ENCODE data around the gene SULT4A1.
"Not testable (repeated sequence)": the region's sequence is repeated elsewhere in the genome, so short reads cannot be mapped to it uniquely, and the experiment has no call there.

Gene SULT4A1

DNA sequence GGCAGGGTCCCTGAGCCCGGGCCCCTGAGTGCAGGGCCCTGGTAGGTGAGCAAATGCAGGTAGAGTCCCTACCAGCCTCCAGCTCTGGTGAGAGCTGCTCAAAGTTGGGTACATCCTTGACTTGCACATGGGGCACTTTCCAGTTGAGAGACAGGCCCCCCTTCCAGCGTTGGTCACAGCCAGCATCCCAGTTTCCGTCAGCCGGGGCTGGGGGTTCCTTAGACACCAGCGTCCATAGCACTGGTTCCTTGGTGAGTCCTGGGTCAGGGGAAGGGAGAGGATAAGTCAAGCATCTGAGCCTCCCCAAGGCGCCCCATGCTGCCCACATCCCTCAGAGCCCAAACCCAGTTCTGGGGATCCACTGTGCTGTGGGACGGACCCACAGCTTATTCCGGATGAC, 23.9 kb upstream of the SULT4A1 start:
- no peak for DNase-seq

DNA sequence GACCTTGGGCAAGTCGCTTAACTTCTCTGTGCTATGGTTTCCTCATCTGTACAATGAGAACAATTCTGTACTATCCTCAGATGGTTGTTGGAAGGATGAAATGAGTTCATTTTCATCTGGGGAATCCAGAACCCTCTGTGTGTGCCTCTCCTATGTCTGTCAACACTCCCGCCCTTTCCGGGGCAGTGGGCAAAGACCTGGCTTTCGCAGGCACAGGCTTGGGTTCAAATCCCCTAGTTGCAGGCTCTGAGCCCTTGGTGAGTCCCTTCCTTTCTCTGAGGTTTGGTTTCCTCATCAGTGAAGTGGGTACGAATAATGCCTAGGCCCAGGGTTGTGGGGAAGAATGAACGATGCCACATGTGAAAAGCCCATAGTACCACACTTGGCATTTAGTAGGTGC, 23.5 kb upstream of the SULT4A1 start:
- DNase-seq = no peak

DNA sequence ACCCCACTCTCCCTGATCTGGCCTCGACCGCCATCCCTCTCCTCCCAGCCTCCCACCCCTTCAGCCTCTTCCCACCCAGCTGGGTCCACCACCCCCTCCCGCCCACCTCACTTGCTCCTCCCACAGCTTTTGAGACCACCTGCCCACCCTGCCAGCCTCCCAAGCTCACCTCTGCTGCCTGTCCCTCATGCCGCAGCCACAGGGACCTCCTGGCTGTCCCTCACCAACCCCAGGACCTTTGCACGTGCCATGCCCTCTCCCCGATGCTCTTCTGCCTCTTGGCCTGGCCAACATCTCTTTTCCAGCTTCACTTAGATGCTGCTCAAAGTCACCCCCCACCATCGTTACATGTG, 23.0 kb upstream of the SULT4A1 start:
- no peak for DNase-seq

DNA sequence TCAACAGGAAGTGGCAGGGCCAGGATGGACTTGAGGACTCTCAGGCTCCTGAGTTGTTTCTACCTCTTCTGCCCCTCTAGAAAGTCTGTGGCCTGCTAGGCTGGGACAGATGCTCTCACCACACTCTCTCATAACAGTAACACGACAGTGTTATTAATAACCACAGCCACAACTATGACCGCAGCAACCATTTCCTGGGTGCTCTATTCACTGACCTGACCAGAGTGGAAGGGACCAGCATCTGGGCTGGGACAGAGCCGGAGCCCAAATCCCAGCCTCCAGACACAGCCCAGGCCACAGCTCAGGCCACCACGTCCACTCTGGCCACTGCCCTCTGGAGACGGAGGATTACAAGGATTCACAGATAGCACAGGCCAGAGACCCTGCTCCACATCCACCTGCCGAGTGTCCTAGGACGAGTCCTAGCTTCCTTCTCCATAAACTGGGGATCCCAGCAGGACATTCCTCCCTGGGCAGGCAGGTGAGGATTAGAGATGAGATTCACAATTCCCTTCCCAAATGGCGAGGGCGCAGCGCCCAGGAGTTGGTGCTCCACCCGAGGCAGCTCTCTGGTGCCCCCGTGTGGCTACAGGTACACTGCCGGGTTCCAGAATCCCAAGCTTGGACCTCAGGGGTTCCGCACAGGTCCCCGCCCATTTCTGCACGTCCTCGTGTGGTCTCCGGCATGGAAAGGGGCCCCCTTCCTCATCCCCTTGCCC, 22.4 kb upstream of the SULT4A1 start:
- peak in 1 of 2 experiments; percentile 69 for DNase-seq

DNA sequence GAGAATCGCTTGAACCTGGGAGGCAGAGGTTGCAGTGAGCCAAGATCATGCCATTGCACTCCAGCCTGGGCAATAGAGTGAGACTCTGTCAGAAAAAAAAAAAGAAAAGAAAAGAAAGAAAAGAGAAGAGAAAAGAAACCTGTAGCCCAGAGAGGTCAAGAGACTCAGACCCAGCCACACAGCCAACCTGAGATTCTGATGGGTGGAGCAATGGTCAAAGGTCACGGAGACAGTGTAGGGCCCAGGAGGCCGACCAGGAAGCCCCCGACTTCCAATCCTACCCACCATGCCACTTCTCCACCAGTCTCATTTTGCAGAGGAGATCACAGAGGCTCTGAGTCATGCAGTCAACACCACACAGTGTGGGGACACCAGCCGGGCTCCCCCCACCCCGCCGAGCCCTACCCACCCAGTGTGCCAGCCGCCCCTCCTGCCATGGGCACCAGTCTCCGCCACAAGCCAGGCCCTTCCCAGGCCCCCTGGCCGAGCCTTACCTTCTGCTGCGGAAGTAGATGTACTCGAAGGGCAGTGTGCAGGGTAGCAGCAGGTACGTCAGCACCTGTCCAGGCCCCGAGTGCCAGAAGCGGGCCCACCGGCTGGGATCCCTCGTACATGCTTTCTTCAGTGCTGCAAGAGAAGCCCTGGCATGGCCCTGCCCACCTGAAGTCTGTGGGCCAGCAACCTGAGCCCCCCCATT, 21.6 kb upstream of the SULT4A1 start:
- DNase-seq = no peak

DNA sequence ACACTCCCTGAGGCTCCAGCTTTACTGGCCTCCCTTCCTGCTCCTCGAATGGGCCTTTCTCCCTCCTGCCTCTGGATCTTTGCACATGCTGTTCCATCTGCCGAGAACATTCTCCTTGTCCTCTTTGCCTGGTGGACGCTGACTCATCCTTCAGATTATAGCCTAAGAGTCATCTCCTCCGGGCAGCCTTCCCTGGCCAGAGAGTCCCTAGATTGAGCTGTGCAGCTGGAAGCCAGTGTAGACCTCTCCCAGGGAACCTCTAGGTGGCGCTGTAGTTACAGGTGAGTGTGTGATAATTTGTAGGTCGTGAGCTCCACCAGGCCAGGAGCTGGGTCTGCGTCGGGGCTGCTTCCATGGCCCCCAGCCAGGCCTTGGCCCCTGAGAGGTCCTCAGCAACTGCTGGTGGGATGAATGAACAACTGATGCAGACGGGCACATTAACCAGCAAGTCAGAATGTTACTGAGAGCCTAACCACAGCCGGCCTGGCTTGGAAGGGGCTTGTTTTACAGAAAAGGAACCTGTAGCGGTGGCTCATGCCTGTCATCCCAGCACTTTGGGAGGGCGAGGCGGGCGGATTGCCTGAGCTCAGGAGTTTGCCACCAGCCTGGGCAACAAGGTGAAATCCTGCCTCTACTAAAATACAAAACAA, 20.8 kb upstream of the SULT4A1 start:
- DNase-seq = peak; percentile 48 to 86

DNA sequence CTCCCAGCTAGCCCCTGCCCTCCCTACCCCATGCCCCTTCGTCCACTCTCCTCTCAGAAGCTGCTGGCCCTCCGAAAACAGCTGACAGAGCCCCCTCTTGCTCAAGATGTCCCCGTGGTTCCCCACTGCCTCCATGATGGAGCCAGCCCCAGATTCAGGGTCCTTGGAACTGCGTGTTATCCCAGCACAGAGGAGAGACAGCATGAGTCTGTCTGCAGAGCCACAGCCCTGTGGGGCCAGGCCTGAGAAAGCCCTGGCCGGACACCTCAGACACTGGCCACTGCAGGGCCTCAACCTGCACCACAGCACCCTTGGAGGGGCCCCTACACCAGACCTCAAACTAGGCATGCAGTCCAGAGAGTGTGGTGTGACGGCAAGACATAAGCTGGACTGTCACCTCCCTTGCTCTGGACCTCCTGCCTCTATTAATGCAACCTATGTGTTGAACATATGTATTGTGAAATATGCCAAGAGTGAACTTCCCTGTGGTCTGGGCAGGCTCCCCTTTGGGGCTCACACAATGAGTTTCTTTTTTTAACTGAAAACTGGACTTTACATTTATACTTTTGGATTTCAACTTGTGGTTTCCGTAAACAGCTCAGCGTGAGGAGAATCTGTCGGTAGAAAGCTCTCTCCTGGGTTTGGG, 19.9 kb upstream of the SULT4A1 start:
- DNase-seq = no peak

DNA sequence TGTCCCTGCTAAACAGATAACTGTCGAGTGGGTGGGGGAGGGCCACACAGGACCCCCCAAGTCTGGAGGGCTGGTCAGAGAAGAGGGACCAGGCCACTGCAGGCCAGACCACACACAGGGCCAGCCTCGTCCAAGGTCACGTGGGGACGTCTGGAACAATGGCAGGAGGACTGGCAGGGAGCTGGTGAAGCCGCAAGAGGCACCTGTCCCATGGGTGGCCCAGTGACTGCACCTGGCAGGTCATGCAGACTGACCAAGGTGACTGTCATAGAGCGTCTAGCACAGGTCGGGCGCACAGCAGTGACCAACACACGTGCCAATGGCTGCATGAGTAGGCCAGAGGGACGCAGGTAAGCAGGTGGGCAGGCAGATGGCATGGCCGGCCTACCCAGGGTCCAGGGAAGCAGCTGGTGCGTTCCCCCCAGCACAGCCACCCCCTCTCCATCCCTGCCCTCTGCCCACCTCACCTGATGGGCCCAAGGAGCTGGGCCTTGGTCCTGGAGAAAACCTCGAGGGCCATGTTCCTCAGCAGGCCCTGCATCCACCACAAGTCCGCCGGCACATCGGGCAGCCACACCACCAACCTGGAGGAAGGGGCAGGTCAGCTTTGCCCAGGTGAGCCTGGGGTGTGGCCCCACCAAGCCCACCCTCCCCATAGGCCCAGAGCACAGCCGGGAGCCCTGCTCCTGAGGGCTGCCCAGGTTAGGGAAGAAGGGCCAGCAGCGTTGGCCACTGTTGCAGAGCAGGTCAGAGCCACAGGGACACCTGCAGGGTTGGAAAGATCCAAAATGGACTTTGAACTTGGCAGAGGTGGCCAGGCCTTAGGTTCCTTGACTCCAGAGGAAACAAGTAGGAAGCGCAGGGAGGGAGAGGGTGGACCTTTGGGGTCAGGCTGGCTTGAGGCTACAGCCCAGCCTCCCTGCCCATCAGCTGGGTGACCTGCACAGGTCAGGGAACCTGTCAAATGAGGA, 19.1 kb upstream of the SULT4A1 start:
- no peak for DNase-seq

DNA sequence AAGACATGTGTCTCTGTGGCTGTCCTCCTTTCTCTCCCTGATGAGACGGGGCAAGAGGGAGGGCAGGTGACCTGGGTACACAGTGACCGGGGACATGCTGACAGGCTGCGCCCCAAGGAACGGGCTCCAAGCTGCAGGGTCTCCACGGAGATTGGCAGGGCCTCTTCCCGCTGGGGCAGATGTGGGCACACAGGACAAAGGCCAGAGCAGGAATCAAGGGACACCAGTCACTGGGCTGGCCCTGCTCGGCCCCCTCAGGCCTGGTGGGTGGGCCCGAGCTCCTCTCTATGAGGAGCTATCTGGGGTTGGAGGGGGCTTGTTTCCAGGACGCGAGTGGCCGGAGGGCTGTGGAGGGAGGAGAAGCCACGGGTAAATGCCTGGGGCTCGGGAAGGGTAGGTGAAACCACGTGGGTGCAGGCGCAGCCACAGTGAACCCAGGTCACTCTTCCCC, 18.3 kb upstream of the SULT4A1 start:
- DNase-seq = no peak

DNA sequence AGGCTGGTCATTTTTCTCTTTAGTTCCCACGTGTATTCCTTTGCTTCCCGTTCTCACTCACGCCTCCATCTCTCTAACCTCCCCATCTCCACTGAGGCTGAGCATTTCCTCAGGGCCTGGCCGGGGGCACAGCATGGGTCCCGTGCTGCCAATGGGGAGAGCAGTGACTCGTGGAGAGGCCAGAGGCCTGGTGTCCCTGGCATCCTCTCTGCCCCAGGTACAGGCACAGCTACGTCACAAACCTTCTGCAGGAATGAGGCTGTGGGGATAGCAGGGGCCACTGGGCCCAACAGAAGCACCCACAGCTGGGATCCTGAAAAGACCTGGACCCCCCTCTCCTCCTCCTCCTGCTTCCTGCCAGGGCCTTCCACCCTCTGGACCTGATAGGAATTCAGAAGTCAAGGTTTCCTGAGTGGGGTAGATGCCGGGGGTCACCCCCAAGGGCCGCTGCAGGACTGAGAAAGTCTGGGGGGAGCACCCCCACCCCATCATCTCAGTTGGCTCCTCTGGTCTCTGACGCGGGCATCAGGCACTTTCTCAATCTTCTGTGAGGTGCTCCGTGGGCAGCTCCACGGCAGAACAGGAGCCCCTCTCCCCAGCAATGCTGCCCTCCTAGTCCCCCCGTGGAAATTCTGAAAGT, 17.7 kb upstream of the SULT4A1 start:
- no peak for DNase-seq

DNA sequence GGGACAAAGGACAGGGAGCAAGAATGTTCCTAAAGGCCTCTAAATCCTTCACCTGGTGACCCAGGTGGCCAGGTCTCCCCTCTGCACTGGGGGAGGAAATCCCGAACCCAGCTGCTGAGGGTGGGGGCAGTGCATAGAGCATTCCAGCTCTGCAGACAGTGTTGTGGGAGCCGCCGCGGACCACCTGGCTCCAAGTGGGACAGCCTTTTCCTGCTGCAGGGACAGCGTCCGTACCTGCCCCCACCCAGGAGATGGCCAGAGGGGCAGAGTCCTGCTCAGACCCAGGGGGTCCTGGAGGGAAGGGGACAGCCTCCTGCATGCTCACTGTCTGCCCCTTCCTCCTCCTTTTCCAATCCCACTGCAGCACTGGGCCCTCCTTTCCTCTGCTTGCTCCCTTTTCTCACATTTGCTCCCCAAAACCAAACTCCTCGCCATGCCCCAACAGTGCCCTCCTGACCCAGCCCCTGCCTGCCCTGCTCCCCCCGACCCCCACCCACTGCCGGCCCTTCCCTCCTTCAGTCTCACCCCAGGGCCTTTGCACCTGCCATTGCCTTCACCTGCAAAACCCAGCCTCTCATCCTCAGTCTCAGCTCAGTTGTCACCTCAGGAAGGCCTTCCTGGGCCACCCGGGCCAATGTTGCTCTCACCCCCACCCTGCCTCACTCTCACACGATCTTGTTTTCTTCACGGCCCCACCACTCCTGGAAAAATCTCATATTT, 16.7 kb upstream of the SULT4A1 start:
- DNase-seq = no peak

DNA sequence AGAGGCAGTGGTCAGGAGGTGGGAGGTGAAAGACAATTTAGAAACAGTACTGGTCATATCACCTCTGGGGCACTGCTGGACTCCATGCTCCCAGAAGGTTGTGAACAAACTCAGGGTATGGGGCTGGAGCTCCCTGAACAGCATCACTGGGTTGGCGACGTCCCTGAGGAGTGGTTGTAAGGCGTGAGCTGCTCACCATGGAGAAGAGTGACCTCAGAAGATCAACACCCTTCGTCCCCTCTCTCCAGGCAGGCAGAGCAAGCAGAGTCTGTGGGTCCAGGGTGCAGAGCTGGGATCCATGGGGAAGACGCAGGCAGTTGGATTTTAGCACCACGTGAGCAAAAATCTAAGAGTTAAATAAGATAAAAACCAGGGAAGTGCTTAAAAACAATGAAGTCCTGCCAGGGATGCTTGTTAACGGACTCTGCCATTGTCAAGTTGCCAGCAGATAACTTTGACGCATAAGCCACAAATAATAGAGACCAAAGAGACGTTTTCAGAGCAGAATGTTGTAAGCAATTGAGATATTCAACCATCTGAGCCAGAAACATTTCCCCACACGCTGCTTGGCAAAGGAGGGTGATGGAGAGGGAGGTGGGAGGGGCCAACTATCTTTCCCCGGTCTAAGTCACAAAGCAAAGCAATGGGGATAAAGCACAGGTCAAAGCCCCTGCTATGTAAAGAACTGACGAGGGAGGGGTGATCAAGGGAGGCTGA, 15.9 kb upstream of the SULT4A1 start:
- DNase-seq = no peak

DNA sequence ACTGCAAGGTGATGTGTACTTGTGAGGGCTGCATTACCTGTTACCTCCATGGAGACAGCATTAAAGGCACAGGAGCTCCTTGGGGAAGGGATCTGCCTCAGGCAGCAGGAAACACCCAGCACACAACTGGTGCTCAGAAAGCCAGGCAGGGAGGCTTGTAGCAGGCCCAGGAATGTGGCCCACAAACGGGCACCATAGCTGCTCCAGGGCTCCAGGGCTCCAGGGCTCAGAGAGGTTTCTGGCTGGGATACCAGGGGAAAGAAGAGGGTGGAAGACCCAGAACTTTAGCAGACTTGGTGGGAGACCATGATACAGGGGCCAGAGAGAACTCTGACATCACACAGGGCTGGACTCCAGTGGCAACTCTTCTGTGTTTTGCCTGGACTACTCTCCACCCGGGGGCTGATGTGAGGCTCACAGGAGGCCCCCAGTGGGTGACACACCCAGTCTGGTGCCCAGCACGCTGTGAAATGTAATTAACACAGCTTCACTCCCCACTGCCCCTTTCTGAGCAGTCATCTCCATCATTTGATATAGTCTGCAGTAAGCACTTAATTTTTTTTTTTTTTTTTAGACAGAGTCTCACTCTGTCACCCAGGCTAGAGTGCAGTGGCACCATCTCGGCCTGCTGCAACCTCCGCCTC, 14.7 kb upstream of the SULT4A1 start:
- no peak for DNase-seq

DNA sequence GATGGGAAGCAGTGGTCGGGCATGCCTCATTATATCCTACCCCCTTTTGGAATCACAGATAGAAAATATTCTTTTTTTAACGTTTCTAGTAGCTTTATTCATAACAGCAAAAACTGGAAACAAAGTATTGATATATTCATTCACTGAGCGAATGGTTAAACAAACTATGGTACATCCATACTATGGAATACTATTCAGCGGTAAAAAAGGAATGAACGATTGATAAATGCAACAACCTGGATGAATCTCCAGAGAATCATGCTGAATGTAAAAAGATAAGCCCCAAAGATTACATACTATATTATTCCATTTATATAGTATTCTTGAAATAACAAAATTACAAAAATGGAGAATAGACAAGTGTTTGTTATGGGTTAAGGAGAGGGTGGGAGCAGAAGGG, 7.5 kb upstream of the SULT4A1 start:
- DNase-seq = no peak

DNA sequence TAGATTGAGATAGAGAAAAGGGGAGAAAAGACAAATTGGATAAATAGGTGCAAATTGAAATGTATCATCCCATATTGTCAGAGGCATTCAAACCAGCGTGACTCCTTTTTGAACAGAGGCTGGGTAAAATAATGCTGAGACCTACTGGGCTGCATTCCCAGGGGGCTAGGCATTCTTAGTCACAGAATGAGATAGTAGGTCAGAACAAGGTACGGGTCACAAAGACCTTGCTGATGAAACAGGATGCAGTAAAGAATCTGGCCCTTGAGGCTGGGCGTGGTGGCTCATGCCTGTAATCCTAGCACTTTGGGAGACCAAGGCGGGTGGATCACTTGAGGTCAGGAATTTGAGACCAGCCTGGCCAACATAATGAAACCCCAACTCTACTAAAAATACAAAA, 6.7 kb upstream of the SULT4A1 start:
- DNase-seq = not testable (repeated sequence)

DNA sequence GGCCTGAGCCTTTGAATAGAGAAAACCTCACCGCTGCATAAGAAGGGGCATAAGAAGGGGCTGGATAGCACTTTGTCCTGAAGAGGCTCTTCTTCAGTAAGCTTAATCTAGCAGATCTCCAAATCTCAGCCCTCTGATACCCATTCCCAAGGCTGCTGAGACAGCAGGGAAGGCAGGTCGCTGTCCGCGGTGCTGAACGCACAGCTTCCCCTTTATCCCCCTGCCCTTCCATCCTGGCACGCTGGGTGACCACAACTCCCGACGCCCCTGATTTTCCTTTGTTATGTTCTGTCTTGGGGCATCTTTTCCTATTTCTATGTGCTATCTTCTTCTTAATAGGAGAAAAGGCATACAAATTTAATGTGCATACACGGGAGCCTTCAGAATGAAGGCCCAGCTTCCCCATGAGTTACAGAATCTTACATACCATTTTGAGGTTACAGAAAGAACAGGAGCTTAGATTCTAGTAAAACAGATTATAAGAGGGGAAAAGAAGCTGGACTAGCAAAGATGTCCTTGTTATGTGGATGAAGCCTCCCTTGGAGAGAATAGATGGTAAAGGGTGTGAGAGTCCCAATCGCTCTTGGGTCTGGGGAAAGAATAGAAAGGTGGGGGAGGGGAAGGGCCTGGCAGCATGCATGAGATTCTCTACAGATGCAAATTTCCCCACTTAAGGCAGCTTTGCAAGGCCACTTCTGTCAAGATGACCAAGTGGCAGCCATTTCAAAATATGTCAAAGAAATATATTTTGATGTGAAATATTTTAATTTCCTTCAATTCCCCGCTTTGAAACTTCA, 5.7 kb upstream of the SULT4A1 start:
- DNase-seq = no peak

DNA sequence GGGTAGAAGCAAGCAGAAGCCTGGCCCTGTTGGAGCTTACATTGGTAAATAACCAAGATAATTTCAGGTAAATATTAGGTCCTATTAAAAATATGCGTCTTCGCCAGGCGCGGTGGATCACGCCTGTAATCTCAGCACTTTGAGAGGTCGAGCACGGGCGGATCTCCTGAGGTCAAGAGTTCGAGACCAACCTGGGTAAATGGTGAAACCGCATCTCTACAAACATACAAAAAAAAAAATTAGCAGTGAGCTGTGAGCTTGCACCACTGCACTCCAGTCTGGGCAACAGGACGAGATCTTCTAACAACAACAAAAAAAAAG, 529 bp upstream of the SULT4A1 start:
- no peak for DNase-seq

DNA sequence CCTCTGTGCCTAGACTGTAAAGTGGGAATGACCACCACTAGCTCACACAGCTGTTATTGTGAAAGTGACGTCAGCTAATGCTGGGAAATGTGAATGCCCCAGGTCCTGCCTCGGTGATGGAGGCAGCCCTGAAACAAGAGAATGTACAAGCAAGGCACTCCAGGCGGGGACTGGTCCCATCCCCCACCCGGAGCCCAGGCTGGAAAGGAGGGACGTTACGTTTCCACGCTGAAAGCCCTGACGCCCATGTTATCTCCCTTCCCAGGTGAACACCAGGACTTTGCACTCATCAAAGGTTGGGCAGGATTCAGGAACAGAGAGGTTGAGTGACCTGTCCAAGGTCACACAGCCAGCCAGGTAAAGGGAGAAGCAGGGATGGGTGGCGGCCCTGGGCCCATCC, 784 bp downstream of the SULT4A1 start:
- DNase-seq = peak in 1 of 2 experiments; percentile 40

DNA sequence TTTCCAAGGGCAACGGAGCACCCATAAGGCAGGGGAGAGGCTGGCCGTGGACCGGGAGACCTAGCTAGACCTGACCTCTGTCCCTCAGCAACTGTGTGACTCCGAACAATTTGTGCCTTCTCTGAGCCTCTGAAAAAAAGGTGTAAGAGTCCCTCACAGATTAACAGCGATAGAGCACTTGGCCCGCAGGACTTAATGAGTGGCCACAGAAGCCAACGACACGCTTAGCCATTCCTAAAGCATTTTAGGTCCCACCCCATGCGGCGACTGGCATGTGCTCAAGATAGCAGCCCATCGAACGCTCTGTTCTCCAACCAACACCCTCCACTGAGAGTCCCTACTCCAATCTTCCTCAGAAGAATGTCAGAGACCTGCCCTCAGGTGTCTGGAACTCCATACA, 1.5 kb downstream of the SULT4A1 start:
- no peak for DNase-seq

Data from NCI-H526 (cell line).